AG04450 (cell line): ENCODE results near the gene ZSCAN20. TPM values are rescaled to one million over a fixed set of nuclear protein-coding genes. Genes with fewer than 3 reads are reported as not detected.

Source experiments
- CTCF ChIA-PET: fragments of 300-600, 350-600 bp; formaldehyde crosslinking; extraction: SDS; loops from one replicate; lab custom pipeline; 2022; ENCODE audit warnings: antibody characterized with exemption, inconsistent platforms; lab: Charles Lee
- POLR2A ChIA-PET: fragments of 350-600 bp; formaldehyde crosslinking; extraction: SDS; loops from one replicate; lab custom pipeline; 2021; ENCODE audit warnings: antibody characterized with exemption, inconsistent platforms; lab: Yijun Ruan, JAX
- DNase-seq: peaks from one replicate; pipeline ENCODE4 v3.0.0-alpha.2; 2011; ENCODE audit warnings: low read depth, low spot score
- H3K27ac ChIP-seq: one replicate; pipeline ENCODE4 v1.5.1; 2012; ENCODE audit warnings: low read depth, low read length, control low read depth
- H3K27me3 ChIP-seq: one replicate; pipeline ENCODE4 v1.6.0; 2012; ENCODE audit warnings: low read length; ENCODE audit not compliant: control insufficient read depth, insufficient read depth
- H3K4me3 ChIP-seq: 2 replicates; pipeline ENCODE4 v1.5.1; 2011; ENCODE audit warnings: mild to moderate bottlenecking, low read depth, low read length, control low read depth
- H3K9me3 ChIP-seq: 2 replicates; pipeline ENCODE4 v1.5.1; 2012; ENCODE audit warnings: low read length; ENCODE audit not compliant: control insufficient read depth, insufficient read depth
- CTCF ChIP-seq: IDR thresholded peaks from 2 replicates; pipeline ENCODE4 v1.5.1; 2011; ENCODE audit warnings: low read depth, low read length, control low read depth, inconsistent platforms
- polyA plus RNA-seq: library from polyadenylated mRNA; depleted of rRNA; stranded (reverse); fragments of >200 nt; gene quantifications from 2 replicates; pipeline ENCODE4 v1.2.3, GENCODE V29; 2011

The ZSCAN20 gene
- polyA plus RNA-seq, 1 experiment, result 3.9 TPM

GRCh38 chr1:33443080-33443704 is 29.3 kb upstream of the ZSCAN20 start:
- DNase-seq, result no peak
- H3K27me3 ChIP-seq, result no peaks in the 10 kb centered on the region
- H3K9me3 ChIP-seq, result no peaks in the 10 kb centered on the region
- no peak overlapping the region for H3K4me3 ChIP-seq
- no peak for TF ChIP-seq CTCF
- POLR2A ChIA-PET, result no interaction called here
- no peak overlapping the region for H3K27ac ChIP-seq
- CTCF ChIA-PET, result interaction anchor here (0.6 to 3.3 kb wide), 3 partner anchors 12 to 350 kb away, joined by 3 to 19 read pairs (median 5); no protein-coding TSS in a partner anchor

GRCh38 chr1:33443705-33444180 is 28.7 kb upstream of the ZSCAN20 start:
- ChIA-PET CTCF (interaction anchor here (0.6 to 3.3 kb wide), 4 partner anchors 12 to 350 kb away, joined by 3 to 19 read pairs (median 4); no protein-coding TSS in a partner anchor), POLR2A (no interaction called here)
- H3K27ac ChIP-seq, result no peak overlapping the region
- TF ChIP-seq CTCF, result no peak
- H3K27me3 ChIP-seq, result no peaks in the 10 kb centered on the region
- DNase-seq, result no peak
- H3K4me3 ChIP-seq, result no peak overlapping the region
- H3K9me3 ChIP-seq, result no peaks in the 10 kb centered on the region

GRCh38 chr1:33445108-33445507 is 27.3 kb upstream of the ZSCAN20 start:
- no peak for TF ChIP-seq CTCF
- no peaks in the 10 kb centered on the region for H3K27me3 ChIP-seq
- H3K4me3 ChIP-seq, result no peak overlapping the region
- POLR2A ChIA-PET, result no interaction called here
- H3K9me3 ChIP-seq, result no peaks in the 10 kb centered on the region
- no peak overlapping the region for H3K27ac ChIP-seq
- no peak for DNase-seq
- CTCF ChIA-PET, result interaction anchor here (1.9 to 3.3 kb wide), 2 partner anchors 10 to 26 kb away, joined by 9 to 19 read pairs; no protein-coding TSS in a partner anchor

GRCh38 chr1:33446590-33446989 is 25.9 kb upstream of the ZSCAN20 start:
- Histone ChIP-seq H3K27ac (no peak overlapping the region), H3K9me3 (no peaks in the 10 kb centered on the region), H3K27me3 (no peaks in the 10 kb centered on the region), H3K4me3 (no peak overlapping the region)
- CTCF ChIA-PET, result interaction anchor here (0.6 to 3.3 kb wide), 4 partner anchors 9 to 403 kb away, joined by 3 to 19 read pairs (median 7); no protein-coding TSS in a partner anchor
- TF ChIP-seq CTCF, result no peak
- no peak for DNase-seq
- POLR2A ChIA-PET, result no interaction called here
